Measurements from ENCODE around the gene GAD1.
A peak's percentile ranks its signal among the peaks of the same experiment; 100 is the strongest.

Gene GAD1

DNA sequence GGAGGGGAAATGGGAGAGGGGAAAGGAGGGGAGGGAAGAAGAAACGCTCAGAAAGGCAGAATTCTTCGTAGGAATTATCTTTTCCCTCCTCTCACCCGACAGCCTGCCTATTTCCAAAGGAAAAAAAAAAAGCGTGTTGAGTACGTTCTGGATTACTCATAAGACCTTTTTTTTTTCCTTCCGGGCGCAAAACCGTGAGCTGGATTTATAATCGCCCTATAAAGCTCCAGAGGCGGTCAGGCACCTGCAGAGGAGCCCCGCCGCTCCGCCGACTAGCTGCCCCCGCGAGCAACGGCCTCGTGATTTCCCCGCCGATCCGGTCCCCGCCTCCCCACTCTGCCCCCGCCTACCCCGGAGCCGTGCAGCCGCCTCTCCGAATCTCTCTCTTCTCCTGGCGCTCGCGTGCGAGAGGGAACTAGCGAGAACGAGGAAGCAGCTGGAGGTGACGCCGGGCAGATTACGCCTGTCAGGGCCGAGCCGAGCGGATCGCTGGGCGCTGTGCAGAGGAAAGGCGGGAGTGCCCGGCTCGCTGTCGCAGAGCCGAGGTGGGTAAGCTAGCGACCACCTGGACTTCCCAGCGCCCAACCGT is at the start of gene GAD1:
GAD1 (plus strand) TSS at position 384 of the 589 bp plus-strand sequence. CDS start 1,705 bp downstream, outside the sequence.
- peak; percentile 44 for FAIRE-seq
- DNase-seq (ENCODE audit: extremely low spot score, insufficient read length, low read depth), result peak; percentile 43

DNA sequence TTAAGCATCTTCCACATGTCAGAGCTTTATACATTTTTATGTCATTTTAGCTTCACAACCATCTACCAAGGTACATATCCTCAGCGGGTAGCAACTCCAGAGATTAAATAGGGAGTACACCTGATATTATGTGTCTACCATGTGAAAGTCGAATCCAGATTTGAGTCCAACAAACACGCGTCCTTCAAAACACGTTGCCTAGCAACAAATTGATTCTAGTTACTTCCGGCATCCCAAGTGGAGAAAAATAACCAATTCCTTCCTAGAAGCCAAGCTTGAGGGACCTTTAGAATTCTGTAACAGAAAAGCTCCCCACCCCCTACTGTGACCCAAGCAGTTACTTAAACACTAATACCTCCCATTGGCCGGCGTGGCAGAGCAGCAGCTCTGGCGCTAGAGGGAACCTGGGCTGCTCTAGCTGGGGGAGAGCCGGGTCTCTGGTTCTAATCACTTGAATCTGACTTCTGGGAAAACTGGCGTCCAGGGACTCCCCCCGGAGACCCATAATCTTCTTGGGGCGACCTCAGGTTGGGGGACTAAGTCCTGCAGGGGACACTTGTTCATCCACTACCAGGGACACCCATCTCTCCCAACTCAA is 46.6 kb upstream of the GAD1 start, which contains the start of gene ERICH2:
ERICH2 (plus strand) TSS at position 371 of the 598 bp plus-strand sequence. CDS start 304 bp downstream, outside the sequence.
- DNase-seq (ENCODE audit: extremely low spot score, insufficient read length, low read depth) (peak; percentile 28), FAIRE-seq (peak; percentile 70)

DNA sequence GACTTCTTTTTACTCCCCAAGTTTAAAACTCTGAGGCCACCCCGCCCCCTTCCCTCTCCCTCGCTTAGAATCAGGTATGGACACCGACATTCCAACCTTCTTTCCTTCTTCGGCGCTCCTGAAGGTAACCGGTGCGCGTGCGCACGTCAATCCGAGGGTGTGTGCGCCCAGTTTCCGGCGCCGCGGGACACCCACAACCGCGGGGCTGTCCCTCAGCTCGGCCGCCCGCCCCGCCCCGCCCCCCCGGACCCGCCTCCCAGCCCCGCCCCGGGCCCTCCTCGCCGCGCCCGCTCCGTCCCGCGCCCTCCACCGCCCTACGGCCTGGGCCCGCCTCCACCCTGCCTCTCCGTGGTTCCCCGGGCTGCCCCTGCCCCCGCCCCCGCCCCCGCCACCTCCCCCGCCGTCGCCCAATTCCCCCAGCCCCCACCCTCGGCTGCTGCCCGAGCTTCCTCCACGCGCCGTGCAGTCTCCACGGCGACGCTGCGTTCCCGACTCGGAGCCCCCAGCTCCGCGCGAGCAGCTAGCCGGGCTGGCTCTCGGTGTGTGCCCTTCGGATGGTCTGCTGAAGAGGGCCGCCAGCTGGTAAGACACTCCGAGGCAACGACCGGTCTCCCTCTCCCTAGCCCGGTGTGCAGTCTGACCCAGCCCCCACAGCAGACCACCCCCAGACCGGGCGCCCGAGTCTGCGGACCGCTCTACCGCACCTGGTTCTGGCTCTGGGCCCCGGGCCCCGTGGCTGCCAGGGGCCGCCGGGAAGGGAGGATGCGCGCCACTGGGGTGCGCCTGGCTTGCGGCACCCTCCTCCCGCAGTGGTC is 45.9 kb upstream of the GAD1 start:
- FAIRE-seq (peak; percentile 65), DNase-seq (ENCODE audit: extremely low spot score, insufficient read length, low read depth) (peak; percentile 84)

DNA sequence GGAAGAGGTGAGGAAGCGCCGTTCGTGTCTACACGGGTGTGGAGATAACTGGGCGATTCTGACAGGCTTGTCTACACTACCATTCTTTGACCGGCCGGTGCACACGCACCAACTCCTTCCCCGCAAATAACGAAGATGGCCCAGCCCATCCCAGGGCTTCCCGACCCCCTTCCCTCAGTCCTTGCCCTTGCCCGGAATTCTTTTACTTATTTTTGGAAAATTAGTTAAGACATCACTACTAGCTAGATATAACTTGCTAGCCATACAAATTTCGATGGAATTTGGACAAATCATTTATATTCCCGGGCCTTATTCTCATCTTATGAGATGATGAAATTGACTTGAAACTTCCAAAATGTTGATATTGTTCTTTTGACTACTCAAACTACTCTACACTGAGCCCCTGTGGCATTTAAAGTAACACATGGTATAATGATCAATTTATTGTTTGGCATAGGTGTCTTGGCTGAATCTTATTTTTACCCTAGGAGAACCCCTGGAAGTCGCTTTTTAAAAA is 45.2 kb upstream of the GAD1 start:
- no peak for DNase-seq (ENCODE audit: extremely low spot score, insufficient read length, low read depth)

DNA sequence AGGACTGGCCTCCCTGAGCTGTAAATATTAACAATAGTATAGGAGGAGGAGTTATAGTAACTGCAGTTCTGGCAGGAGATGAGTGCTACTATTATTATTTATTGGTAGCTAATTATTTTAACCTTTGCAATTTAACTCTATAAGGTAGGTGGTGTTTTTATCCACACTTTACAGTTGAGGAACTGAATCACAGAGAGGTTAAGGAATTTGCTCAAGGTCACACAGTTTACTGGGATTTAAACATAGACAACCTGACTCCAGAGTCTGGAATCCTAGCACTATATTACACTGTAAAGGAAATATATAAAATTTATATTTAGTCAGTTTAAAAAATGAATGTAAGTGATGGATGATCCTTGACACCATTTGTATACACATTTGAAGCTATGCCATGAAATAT is 44.4 kb upstream of the GAD1 start:
- no peak for FAIRE-seq

More for the DNA sequence above, 45.2 kb upstream of the GAD1 start:
- no peak for FAIRE-seq

DNA sequence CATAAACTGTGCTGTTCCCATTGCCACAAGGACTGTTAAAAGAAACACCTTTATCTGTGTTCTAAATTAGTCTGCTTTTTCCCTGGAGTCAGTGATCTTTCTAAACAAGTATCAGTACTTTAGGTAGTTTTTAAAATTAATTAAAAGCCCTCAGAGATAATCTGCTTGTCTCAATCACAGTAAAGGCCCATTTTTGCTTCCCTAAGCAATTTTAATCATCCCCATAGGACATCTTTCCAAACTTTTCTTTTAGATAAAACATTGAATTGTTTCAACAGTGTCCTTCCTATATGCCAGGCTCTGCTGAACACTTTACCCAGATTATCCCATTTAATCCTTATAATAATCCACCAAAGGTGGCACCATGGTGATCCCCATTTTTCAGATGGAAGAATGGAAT is 42.6 kb upstream of the GAD1 start:
- no peak for FAIRE-seq
- no peak for DNase-seq (ENCODE audit: extremely low spot score, insufficient read length, low read depth)

More for the DNA sequence above, 44.4 kb upstream of the GAD1 start:
- no peak for DNase-seq (ENCODE audit: extremely low spot score, insufficient read length, low read depth)

DNA sequence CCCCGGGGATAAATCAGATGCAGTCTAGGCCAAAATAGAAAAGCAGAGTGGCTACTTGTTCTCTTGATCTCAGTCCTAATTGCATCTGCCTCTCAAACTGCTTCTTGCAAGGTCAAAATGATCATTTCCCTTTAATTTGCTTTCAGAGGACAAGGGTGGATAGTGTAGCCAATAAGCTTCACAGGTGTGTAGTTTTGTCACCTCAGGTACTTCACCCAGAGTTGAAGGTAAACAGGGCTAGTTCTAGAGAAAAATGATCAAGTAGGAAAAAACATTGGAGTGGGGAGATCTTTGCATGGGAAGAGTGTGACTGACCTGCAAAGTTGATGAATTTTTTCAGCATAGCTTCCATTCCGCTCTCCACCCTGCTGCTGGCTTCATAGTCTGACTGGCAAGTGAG is 37.8 kb upstream of the GAD1 start:
- FAIRE-seq (no peak), DNase-seq (ENCODE audit: extremely low spot score, insufficient read length, low read depth) (no peak)

DNA sequence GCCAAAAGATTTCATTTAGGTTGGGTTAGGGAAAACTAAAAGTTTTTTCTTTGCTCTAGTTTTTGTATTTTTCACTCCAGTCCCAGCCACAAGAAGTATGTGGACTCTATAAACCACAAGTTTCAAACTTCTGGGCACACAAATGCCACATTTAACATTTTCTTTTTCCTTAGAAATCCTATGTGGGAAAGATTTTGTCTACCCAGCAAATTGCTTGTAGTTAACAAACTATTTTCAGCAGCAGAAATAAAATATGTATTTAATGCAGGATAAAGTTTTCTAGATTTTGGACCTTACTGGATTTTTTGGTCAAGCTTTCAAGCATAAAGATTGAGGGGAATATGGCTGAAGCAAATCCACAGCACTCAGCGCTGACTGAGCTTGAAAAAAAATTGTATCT is 37.4 kb upstream of the GAD1 start:
- DNase-seq (ENCODE audit: extremely low spot score, insufficient read length, low read depth), result no peak
- no peak for FAIRE-seq

DNA sequence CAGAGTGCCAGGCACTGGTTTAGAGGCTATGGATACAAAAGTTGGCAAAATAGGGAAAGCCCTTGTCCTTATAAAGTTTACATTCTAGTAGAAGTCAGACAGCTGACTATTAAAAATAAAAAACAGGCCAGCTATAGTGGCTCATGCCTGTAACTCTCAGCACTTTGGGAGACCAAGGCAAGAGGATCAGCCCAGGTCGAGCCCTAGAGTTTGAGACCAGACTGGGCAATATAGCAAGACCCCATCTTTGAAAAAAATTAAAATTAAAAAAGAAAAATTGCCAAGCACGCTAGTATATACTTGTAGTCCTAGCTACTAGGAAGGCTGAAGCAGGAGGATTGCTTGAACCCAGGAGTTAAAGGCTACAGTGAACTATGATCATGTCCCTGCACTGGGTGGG is 34.0 kb upstream of the GAD1 start:
- no peak for DNase-seq (ENCODE audit: extremely low spot score, insufficient read length, low read depth)
- FAIRE-seq, result no peak

DNA sequence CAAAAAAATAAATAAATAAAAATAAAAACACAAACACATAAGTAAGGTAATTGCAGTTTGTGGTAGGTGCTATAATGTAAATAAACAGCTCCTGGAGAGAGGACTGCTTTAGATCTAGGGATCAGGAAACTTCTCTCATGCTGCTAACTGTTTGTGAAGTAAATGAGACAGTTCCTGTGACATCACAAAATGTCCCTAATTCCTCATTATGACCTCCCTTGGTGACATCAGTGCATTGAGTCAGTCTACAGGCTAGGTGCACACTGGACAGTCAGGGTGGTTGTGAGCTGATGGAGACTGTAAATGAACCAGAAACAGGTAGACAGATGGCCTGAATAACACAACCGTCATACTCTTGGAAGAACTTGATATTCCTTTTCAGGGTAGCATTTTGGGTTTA is 33.1 kb upstream of the GAD1 start:
- no peak for DNase-seq (ENCODE audit: extremely low spot score, insufficient read length, low read depth)
- FAIRE-seq, result no peak

DNA sequence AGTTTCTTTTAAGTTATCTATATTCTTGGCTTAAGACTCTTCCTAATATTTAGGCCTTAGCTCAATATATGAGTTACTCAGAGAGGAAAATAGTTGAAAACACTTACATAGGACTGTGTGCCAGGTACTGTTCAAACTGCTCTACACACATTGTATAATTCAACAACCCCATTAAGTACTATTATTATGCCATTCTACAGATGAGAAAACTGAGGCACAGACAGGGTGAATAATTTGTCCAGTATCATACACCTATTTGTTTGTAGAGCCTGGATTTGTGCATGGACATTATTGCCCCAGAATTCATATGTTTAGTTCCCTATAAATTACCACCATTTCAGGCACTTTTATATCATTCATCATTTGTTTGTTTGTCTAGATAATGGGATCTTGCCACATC is 17.7 kb upstream of the GAD1 start:
- DNase-seq (ENCODE audit: extremely low spot score, insufficient read length, low read depth) (no peak), FAIRE-seq (no peak)

DNA sequence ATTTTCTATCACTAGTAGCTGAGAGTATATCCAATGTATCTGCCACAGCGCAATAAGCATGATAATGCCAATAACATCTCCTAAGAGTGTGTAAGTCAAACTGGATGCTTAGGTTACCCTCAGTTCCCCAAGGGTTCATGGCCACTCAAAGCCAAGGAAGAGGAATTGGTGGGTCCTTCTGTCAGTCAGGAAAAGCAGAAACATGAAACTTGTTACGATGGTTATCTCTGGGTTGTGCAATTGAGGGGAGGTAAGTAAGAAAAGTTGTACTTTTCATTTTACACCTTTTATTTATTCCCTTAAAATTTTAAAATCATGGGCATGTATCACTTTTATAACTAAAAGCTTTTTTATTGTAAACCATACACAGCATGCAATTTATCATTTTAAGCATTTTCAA is 10.1 kb upstream of the GAD1 start:
- DNase-seq (ENCODE audit: extremely low spot score, insufficient read length, low read depth) (no peak), FAIRE-seq (no peak)

DNA sequence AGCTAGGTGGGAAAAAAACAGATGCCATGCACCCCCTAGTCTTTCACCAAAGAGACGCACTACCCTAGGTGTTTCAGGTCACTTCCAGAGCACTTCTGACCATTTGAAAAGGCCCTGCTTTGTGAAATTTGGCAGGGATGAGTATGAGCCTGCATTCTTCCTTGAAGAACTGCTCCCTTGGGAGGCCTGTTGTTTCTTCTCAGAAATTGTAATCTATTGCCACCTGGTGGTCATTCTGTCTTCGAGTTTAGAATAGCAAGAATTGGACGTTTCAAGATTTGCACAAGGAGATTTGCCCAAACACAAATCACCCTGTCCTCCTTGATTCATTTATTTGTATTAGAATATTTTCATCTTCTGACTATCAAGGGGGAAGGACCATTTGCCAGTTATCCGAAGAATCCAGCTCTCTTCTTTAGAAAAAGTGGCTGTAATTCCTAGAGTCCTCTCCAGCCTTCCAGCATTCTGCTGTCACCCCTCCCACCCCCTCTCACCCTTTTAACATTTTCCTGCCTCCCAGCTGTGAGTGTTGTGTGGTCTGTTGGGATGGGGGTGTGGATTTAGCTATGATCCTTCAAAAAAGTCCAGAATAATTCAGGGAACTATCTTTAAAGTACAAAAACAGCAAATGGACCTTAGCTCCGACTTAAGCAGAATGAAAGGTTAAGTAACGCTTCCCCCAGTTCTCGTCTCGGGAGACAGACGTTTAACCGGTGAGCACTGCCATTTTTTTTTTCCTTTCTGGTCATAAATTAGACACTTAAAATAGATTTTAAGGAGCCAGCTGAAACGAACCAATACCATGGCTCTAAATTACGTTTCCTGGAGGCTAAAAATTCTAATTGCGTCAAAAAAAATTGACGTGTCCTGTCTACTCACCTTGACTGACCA is 3.7 kb upstream of the GAD1 start:
- DNase-seq (ENCODE audit: extremely low spot score, insufficient read length, low read depth) (no peak), FAIRE-seq (peak; percentile 87)

DNA sequence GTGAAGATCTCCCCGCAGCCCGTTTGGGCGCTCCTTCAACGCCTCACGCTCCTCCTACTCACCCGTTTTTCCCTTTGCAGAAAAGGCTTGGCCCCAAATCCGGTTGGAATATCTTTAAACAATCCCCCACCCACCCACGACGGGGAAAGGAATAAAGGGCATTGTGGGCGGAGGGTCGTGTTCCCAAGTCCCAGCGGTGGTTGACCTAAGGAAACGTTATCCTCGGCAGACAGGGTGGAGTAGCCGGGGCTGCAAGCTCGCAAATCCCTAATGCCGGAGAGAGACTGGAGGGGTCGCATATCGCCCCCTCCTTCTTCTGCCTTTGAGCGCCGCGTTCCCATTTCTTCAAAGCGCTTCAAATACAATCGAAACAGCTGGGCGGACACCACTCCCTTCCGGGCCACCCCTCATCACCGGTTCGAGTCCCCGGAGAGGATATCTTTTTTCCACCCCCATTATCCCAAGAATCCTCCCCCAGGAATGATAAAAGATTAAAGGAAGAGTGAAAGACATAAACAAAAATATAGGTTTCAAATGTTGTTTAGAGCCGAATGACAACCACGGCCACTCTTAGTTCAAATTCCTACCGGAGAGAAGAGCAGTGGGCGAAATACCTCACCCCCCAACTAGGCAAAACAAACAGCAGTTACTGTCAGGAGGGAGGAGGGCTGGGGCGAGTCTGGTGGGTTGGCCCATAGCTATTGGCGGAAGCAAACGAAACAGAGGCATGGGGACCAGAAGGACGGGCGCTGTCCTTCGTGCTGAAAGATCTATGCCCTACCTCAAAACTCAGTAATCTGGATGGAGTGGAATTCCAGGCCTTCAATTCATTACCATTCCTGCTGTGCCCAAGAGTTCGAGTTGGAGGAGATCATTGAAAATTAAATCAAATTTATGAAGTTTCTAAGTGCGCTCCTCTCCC is 2.8 kb upstream of the GAD1 start:
- FAIRE-seq, result no peak
- no peak for DNase-seq (ENCODE audit: extremely low spot score, insufficient read length, low read depth)

DNA sequence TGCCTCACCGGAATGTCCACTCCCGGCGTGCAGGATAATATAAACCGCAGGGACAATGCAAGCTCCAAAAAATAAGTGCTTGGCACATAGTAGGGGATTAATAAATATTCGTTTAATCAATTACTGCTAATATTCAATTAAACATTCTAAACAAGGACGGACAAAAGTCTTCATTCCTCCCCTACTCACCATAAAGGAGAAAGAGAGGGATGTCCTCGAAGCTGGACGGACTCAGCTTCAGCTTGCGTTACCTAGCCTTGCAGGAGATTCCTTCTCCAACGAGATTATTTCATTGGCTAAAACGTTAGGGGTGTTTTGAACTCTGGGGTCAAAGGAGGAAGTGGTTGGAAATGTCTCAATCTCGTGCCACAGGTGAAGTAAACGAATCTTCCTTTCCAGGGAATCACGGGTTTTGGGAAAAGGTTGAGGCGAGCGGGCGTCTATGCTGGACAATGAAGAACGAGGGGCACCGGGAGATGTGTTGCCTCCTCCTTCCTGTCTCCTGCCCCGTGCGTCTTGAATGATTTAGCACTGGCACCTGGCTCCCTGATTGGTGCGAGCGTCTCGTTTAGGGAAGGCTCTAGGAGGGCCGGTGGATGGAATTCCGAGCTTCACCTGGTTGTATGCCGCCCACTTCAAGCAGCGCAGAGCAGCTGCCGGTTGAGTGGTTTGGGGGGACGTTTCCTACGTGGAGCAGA is 2.0 kb upstream of the GAD1 start:
- DNase-seq (ENCODE audit: extremely low spot score, insufficient read length, low read depth) (no peak), FAIRE-seq (no peak)

DNA sequence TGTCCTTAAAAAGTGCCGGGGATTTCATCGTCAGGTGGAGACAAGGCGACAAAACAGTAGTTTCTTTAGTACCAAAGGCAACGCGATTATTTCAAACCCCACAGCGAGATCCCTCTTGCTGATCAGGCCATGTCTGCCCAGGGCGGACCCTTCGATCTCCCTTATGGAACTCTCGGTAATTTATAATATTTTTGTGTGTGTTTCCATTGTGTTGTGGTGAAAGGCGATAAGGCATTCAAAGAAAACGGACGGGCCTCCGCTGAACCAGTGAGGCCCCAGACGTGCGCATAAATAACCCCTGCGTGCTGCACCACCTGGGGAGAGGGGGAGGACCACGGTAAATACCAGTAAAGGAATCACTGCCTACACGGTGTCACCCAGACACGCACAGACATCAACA is 1.4 kb upstream of the GAD1 start:
- FAIRE-seq, result no peak
- no peak for DNase-seq (ENCODE audit: extremely low spot score, insufficient read length, low read depth)

DNA sequence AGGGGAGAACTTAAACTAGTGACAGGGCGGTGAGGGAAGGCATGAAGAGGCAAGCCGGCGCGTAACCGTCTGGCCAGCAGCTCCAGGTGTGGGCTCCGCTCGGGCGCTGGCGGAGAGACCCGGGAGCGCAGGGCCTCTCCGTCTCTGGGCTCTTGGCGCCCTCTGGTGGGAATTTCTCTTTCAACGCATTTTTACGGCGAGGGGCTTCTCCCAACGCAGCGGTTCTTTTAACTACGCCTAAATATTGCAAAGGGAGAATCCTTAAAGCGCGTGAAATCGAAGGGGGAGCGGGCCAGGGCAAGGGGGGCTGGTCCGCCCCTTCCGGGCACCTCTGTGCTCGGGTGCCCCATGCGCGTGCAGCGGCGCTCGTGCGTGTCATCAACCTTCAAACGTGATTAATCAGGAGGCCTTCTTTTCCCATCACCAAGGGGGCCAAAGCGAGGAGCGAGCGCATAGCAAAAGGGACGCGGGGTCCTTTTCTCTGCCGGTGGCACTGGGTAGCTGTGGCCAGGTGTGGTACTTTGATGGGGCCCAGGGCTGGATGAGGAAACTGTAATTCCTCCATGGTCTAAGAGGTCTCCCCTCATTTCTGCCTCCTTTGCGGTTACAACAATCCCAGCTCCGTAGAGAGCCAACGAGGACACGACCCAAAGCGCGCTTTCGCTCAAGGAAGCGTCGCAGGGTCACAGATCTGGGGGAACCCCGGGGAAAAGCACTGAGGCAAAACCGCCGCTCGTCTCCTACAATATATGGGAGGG is 762 bp upstream of the GAD1 start:
- DNase-seq (ENCODE audit: extremely low spot score, insufficient read length, low read depth), result peak; percentile 58
- FAIRE-seq, result peak; percentile 56
